Left cardiac atrium (tissue), 4 donors: ENCODE results near the gene MTHFS. TPM values are rescaled to one million over a fixed set of nuclear protein-coding genes. Genes with fewer than 3 reads are reported as not detected.

Experiments
- ATAC-seq, 2 donors: fragments of 200-7000 bp; cut with Tn5 transposase; one replicate each; pipeline ENCODE4 v1.9.1; 2020; ENCODE audit warnings: mild to moderate bottlenecking in 2 of 2, moderate library complexity in 2 of 2
- DNase-seq: peaks from one replicate; pipeline ENCODE4 v3.0.0-alpha.2; 2020
- intact Hi-C, 2 donors: fragments of 100-400 bp; cut with DNase I; formaldehyde crosslinking; loops; one replicate each; pipeline versions ENCODE4 v1.14.1 to v1.15.1; 2022 to 2023
- total RNA-seq, 2 donors: library from RNA; stranded (reverse); fragmentation: NEBNext Ultra II Directional; extraction: Animal tissue kit (Norgen Biotek cat#: 25700); gene quantifications; one replicate each; pipeline ENCODE4 v1.2.1, GENCODE V29; 2021
- donor health status: DM: no; HTN: yes; CAD: no.
- donor health status: DM: no; HTN: yes; CAD: no; lungs with severe emphysema.
- donor health status: DM: yes; HTN: yes; CAD: no.
- donor health status: Dilated cardiomyopathy.

MTHFS gene
- total RNA-seq, 2 donors from 2014 or later = 10.4 to 23.5 TPM

- DNase-seq (no peak), ATAC-seq (no peak)
- intact Hi-C loops = no loop called here
These were observed 10.7 kb downstream of the MTHFS start for GRCh38 chr15:79886124-79886523.

- intact Hi-C loops = no loop called here
- DNase-seq = no peak
- ATAC-seq = no peak
These were observed 12.6 kb downstream of the MTHFS start for GRCh38 chr15:79884204-79884596.

DNA sequence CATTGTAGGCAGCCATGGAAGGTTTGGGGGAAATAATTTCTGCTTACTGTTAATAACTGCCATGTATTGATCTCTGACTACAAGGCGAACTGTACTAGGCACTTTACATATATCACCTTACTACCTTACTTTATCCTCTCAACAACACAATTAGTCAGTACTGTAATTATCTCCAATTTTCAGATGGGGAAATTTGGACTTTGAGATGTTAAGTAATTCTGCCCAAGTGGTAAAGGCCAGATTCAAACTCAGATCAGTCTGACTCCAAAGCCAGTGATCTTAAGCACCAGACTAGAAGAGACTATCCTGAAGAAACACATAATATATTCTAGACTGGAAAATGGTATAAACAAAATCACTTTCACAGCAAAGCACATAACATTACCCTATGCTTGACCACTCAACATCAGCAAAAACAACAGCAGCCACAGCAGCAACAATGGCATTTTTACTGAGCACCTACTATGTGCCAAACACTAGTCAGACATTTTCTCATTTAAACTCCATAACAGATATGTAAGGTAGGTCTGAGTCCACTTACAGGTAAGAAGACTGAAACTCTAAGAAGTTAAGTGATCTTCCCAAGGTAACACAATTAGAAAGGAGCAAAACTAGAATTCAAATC, 13.1 kb downstream of the MTHFS start:
- ATAC-seq (no peak), DNase-seq (no peak)
- intact Hi-C loops = no loop called here

- ATAC-seq (no peak), DNase-seq (no peak)
- intact Hi-C loops = no loop called here
These were observed 15.1 kb downstream of the MTHFS start for GRCh38 chr15:79881668-79882067.

DNA sequence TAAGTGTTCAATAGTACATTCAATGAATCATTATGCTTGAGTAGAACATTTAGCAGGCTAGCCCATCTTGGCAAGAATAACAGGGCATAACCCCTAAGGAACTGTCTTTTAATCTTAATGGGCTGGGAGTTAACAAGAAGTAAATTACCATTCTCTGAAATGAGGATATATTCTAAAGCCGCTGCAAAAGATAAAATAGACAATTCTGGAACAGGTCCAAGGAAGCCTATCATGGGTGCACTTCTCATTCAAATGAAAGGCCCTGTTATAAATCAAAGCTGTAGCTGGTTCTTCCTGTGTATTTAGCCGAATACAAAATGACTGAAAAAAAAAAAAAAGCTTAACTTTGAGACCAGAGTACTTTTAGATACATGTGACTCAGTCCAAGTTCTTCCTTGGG, 15.6 kb downstream of the MTHFS start:
- intact Hi-C loops = no loop called here
- no peak for ATAC-seq
- no peak for DNase-seq

- no peak for DNase-seq
- no peak for ATAC-seq
- intact Hi-C loops = no loop called here
These were observed 18.6 kb downstream of the MTHFS start for GRCh38 chr15:79878078-79878705.

DNA sequence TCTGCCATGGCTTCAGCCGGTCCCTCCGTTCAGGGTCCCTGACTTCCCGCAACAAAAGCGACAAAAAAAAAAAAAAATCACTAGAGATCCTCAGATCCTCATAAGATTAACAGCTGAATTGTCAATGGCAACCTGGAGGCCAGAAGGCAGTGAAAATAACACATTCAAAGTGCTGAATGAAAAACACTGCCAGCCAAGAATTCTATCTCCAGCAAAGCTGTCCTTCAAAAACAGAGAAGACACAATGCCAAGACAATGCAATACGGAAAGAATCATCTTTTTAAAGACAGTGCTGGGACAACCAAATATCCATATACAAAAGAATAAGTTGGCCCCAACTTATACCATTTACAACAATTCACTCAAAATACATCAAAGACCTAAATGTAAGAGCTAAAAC, 21.6 kb downstream of the MTHFS start:
- no peak for DNase-seq
- ATAC-seq = no peak
- intact Hi-C loops = no loop called here

- no peak for DNase-seq
- no peak for ATAC-seq
- intact Hi-C loops = no loop called here
These were observed 22.6 kb downstream of the MTHFS start for GRCh38 chr15:79874242-79874641.

DNA sequence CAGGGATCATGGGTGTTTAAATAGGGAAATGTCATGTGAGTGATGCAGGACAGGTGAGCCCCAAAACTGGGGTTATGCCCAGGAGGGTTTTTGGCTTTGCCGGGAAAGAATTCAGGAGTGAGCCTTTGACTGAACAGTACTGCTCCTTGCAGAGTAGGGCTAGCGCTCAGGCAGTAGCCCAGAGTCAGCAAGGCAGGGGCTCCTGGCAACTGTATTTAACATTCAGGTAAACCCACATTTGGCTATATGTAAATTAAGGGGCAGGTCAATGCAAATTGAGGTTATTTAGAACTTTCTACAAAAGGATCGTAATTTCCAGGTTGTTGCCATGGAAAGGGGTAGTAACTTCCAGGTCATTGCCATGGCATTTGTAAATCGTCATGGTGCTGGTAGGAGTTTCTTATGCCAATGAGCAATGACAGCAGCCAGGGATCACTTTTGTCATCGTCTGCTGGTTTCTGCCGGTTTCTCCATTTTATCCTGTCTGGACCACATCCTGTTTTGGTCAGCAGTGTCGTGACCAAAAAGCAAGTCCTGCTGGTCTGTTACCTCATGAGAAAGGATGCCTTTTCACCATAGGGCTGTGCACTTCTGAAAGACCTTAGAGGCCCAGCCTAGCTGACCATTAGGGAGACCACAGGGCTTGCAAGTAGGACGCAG, 24.3 kb downstream of the MTHFS start:
- DNase-seq (no peak), ATAC-seq (peak in 1 of 2 donors; percentile 24)
- intact Hi-C loops = no loop called here

- ATAC-seq (no peak), DNase-seq (no peak)
- intact Hi-C loops = no loop called here
These were observed 28.3 kb downstream of the MTHFS start for GRCh38 chr15:79868554-79868953.

- intact Hi-C loops = no loop called here
- no peak for DNase-seq
- no peak for ATAC-seq
These were observed 32.9 kb downstream of the MTHFS start for GRCh38 chr15:79863886-79864285.

DNA sequence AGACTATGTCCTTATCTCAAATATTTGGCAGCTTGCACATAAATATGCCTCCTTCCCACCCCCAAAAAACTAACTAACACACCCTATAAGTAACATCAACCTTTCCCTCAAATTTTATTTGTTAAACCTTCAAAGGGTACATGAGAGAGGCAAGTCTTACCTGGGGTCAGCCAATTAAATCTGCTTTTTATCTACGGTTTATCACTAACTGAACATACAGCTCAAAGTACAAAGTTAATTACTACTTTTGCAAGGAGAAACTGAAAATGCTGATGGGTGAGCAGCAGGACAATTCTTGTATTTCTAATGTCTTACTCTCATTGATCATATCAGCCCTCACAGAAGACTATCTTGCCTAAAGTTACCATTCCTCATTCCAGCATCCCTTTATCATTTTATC, 34.6 kb downstream of the MTHFS start:
- DNase-seq (no peak), ATAC-seq (no peak)
- intact Hi-C loops = no loop called here

- no peak for ATAC-seq
- no peak for DNase-seq
- intact Hi-C loops = no loop called here
These were observed 36.2 kb downstream of the MTHFS start for GRCh38 chr15:79860661-79861060.

GRCh38 chr15:79858469-79858868, 38.3 kb downstream of the MTHFS start:
- DNase-seq = no peak
- ATAC-seq = no peak
- intact Hi-C loops = loop anchor here in 1 of 2 donors (10.0 kb wide), 1 partner anchor 474 kb away; no protein-coding TSS in a partner anchor

- DNase-seq = peak; percentile 47
- peak; percentile 89 to 99 for ATAC-seq
- intact Hi-C loops = loop anchor here (2.0 to 10.0 kb wide), 2 partner anchors 469 to 473 kb away; no protein-coding TSS in a partner anchor
These were observed 43.1 kb downstream of the MTHFS start for GRCh38 chr15:79853492-79854328.

- intact Hi-C loops = loop anchor here in 1 of 2 donors (10.0 kb wide), 1 partner anchor 465 kb away; no protein-coding TSS in a partner anchor
- no peak for ATAC-seq
- no peak for DNase-seq
These were observed 47.0 kb downstream of the MTHFS start for GRCh38 chr15:79849789-79850188.

GRCh38 chr15:79846539-79846938, 50.3 kb downstream of the MTHFS start:
- ATAC-seq (no peak), DNase-seq (no peak)
- intact Hi-C loops = no loop called here

DNA sequence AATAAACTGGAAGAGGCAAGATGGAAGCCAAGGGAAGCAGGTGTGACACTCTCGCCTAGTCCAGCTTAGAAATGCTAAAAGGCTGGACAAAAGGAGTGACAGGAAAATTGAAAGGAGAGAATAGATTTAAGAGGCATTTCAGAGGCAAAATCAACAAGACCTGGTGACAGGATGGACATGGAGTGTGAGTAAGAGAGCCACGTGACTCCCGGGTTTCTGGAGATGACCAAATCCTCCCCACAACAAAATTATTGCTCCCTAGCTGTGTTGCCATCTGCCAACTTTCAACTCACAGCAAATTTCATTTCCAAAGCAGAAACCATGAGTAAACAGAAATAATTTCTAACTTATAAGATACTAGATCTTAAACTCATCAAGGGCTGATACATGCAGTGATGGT, 52.6 kb downstream of the MTHFS start:
- ATAC-seq (no peak), DNase-seq (no peak)
- intact Hi-C loops = no loop called here

GRCh38 chr15:79837846-79838245, 59.0 kb downstream of the MTHFS start:
- intact Hi-C loops = no loop called here
- no peak for ATAC-seq

GRCh38 chr15:79834495-79834894, 62.3 kb downstream of the MTHFS start:
- intact Hi-C loops = no loop called here
- ATAC-seq = peak in 1 of 2 donors; percentile 62
- DNase-seq = no peak

More at GRCh38 chr15:79837846-79838245, 59.0 kb downstream of the MTHFS start:
- DNase-seq = no peak
